Nephron (organoid): ENCODE measurements around the gene SNORC.

Source experiments
- H3K27ac Mint-ChIP-seq, 3 experiments: 2 replicates each; pipeline ENCODE4 v1.8.0; 2020; ENCODE audit warnings: mixed read lengths in 3 of 3, mild to moderate bottlenecking in 2 of 3, moderate library complexity in 1 of 3
- H3K27me3 Mint-ChIP-seq: 2 replicates; pipeline ENCODE4 v1.8.0; 2021; ENCODE audit warnings: low read depth, mild to moderate bottlenecking, moderate library complexity, mixed read lengths
- H3K36me3 Mint-ChIP-seq: 2 replicates; pipeline ENCODE4 v1.8.0; 2020; ENCODE audit warnings: low read depth, mixed read lengths
- H3K4me1 Mint-ChIP-seq: 2 replicates; pipeline ENCODE4 v1.8.0; 2020; ENCODE audit warnings: mixed read lengths
- H3K4me3 Mint-ChIP-seq, 3 experiments: 2 replicates each; pipeline ENCODE4 v1.8.0; 2020; ENCODE audit warnings: mild to moderate bottlenecking in 3 of 3, mixed read lengths in 3 of 3, moderate library complexity in 2 of 3
- H3K9me3 Mint-ChIP-seq: 2 replicates; pipeline ENCODE4 v1.8.0; 2020; ENCODE audit warnings: mixed read lengths
- TF ChIP-seq, protein P1 (sequence below), 3 experiments: fragments of 200-600 bp; sonication (generic); IDR thresholded peaks; one replicate each; pipeline ENCODE4 v1.5.0; 2021; ENCODE audit warnings: antibody characterized with exemption in 3 of 3; ENCODE audit not compliant: unreplicated experiment in 3 of 3

Gene SNORC

DNA sequence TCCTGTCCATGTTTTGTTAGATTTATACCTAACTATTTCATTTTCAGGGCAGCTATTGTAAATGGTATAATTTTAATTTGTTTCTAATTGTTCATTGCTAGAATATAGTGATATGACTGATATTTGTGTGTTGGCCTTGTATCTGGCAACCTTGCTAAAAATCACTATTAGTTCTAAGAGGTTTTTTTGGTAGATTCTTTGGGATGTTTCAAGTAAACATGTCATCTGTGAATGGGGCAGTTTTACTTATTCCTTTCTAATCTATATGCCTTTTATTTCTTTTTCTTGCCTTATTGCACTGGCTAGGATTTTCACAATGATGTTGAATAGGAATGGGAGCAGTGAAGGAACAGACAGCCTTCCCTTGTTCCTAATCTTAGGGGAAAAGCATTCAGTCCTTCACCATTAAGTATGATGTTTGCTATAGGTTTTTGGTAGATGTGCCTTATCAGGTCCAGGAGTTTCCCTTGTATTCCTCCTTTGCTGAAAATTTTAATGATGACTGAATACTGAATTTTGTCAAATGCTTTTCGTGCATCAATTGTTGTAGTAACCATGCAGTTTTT, 41.7 kb downstream of the SNORC start:
- H3K36me3 Mint-ChIP-seq, result peaks cover 4% of the 10 kb centered on the region
- TF ChIP-seq, protein P1, sequence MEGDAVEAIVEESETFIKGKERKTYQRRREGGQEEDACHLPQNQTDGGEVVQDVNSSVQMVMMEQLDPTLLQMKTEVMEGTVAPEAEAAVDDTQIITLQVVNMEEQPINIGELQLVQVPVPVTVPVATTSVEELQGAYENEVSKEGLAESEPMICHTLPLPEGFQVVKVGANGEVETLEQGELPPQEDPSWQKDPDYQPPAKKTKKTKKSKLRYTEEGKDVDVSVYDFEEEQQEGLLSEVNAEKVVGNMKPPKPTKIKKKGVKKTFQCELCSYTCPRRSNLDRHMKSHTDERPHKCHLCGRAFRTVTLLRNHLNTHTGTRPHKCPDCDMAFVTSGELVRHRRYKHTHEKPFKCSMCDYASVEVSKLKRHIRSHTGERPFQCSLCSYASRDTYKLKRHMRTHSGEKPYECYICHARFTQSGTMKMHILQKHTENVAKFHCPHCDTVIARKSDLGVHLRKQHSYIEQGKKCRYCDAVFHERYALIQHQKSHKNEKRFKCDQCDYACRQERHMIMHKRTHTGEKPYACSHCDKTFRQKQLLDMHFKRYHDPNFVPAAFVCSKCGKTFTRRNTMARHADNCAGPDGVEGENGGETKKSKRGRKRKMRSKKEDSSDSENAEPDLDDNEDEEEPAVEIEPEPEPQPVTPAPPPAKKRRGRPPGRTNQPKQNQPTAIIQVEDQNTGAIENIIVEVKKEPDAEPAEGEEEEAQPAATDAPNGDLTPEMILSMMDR (IDR thresholded peaks at IDR 0.05; ENCODE audit: unreplicated experiment in 3 of 3), result no peak
- peaks cover 25% of the 10 kb centered on the region for H3K9me3 Mint-ChIP-seq
- no peaks in the 10 kb centered on the region for H3K4me1 Mint-ChIP-seq
- no peak overlapping the region for H3K4me3 Mint-ChIP-seq
- no peak overlapping the region for H3K27ac Mint-ChIP-seq
- H3K27me3 Mint-ChIP-seq, result peaks cover 4% of the 10 kb centered on the region

DNA sequence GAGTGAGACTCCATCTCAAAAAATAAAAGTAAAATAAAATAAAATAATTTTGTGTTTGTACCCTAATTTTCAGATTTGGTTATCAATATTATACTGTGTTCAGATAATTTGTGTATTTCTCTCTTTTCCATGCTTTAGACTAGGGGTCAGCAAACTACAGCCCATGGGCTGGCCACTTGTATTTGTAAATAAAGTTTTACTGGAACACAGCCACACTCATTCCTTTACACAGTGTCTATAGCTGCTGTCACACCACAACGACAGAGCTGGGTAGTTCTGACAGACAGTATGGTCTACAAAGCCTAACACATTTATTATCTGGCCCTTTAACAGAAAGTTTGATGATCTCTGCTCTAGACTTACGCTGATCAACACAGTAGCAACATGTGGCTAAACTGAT, 43.8 kb downstream of the SNORC start:
- Mint-ChIP-seq H3K4me1 (no peaks in the 10 kb centered on the region), H3K4me3 (no peak overlapping the region), H3K27ac (no peak overlapping the region), H3K9me3 (peaks cover 25% of the 10 kb centered on the region), H3K36me3 (peaks cover 4% of the 10 kb centered on the region), H3K27me3 (peaks cover 6% of the 10 kb centered on the region)
- TF ChIP-seq, protein P1 (IDR thresholded peaks at IDR 0.05; ENCODE audit: unreplicated experiment in 3 of 3), result no peak

DNA sequence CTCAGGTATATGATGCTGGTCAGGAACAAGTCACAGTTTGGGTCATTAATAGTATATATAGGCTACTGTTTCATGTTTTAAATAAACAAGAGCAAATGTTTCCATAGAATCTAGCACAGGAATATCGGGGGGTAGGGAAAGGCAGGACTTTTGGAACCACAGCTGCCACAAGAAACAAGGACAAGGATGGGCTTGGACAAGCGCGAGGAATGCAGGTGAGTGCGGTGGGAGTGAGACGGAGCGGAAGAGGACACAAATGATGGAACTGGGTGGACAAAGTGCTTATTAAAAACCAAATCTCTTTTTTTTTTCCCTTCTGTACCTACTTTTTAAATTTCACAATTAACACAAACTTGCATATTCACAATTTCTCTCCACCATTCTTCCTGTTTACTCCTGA, 49.1 kb downstream of the SNORC start:
- TF ChIP-seq, protein P1 (IDR thresholded peaks at IDR 0.05; ENCODE audit: unreplicated experiment in 3 of 3), result no peak
- Mint-ChIP-seq H3K4me3 (no peak overlapping the region), H3K4me1 (no peaks in the 10 kb centered on the region), H3K27ac (no peak overlapping the region), H3K27me3 (peaks cover 44% of the 10 kb centered on the region), H3K36me3 (no peaks in the 10 kb centered on the region), H3K9me3 (no peaks in the 10 kb centered on the region)

DNA sequence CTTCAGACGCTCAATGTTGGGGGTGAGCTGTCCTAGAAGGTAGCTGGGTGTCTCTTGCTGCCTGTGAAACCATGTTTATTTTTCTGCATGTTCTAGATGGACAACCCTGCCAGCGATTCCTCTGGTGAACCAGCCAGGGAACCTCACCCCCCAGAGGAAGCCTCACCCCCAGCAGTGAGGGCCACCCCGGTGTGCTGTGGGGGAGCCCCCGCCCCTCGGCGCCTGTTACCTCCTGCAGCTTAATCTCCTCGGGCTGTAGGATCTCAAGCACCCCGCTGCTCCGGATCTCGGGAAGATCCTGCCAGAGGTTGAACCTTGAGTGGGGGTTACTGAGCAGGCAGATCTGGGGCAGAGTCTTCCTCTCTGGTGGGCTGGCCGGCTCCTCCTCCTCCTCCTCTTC, 50.0 kb downstream of the SNORC start:
- Mint-ChIP-seq H3K9me3 (peaks cover under 1% of the 10 kb centered on the region), H3K36me3 (no peaks in the 10 kb centered on the region), H3K4me3 (no peak overlapping the region), H3K27me3 (peaks cover 53% of the 10 kb centered on the region), H3K27ac (no peak overlapping the region), H3K4me1 (peaks cover 2% of the 10 kb centered on the region)
- TF ChIP-seq, protein P1 (IDR thresholded peaks at IDR 0.05; ENCODE audit: unreplicated experiment in 3 of 3), result no peak

DNA sequence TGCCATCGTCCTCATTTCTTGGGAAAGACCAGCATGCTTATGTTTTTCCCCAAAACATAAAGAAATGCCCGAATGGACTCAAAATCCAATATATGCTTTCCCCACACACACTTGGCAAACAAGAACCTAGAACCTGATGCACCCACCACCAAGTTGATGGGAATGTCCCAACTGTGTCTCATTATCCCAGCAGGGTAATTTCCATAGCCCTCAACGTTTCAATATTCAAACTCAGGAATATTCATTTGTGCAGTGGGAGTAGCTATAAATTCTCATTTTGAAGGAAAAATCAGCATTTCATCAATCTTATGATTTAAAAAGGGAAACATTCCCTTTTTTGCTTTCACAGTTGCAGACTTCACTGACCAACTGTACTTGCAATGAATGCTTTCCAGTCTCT, 50.7 kb downstream of the SNORC start:
- H3K4me1 Mint-ChIP-seq, result peaks cover 9% of the 10 kb centered on the region
- peaks cover 60% of the 10 kb centered on the region for H3K27me3 Mint-ChIP-seq
- H3K36me3 Mint-ChIP-seq, result no peaks in the 10 kb centered on the region
- no peak overlapping the region for H3K27ac Mint-ChIP-seq
- TF ChIP-seq, protein P1 (IDR thresholded peaks at IDR 0.05; ENCODE audit: unreplicated experiment in 3 of 3), result no peak
- H3K4me3 Mint-ChIP-seq, result no peak overlapping the region
- peaks cover 2% of the 10 kb centered on the region for H3K9me3 Mint-ChIP-seq

DNA sequence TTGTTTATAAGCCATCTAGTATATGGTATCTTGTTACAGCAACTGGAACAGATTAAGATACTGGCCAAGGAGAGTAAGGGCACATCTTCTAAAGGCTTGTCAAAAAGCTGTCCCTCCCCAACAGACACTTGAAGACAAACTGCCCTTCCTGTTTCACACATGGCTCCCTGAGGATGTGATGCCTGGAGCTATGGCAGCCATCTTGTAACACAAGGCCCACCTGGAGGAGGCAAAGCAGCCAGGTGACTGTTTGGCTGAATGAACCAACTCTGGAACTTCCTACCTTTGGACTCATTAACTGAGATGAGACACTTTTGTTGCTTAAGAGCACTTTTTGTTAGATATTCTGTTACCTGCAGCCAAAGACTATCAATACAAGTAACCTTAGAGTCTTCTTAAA, 54.4 kb downstream of the SNORC start:
- Mint-ChIP-seq H3K4me3 (no peak overlapping the region), H3K27me3 (peaks cover 75% of the 10 kb centered on the region), H3K36me3 (no peaks in the 10 kb centered on the region), H3K9me3 (peaks cover 7% of the 10 kb centered on the region), H3K27ac (no peak overlapping the region), H3K4me1 (peaks cover 22% of the 10 kb centered on the region)
- TF ChIP-seq, protein P1 (IDR thresholded peaks at IDR 0.05; ENCODE audit: unreplicated experiment in 3 of 3), result no peak
